ENCODE results near the gene FBXW2.

GRCh38 chr9:120780367-120780766 lies 12.8 kb downstream of the FBXW2 start:
- TF ChIP-seq ELF4 (IDR thresholded peaks at IDR 0.05): no peak
- TF ChIP-seq NFRKB (IDR thresholded peaks at IDR 0.05): no peak
- no peak for TF ChIP-seq FOXK2 (IDR thresholded peaks at IDR 0.05)
- no peak for TF ChIP-seq SUZ12 (IDR thresholded peaks at IDR 0.05)
- TF ChIP-seq FOXA1 (IDR thresholded peaks at IDR 0.05): no peak
- TF ChIP-seq SP1 (IDR thresholded peaks at IDR 0.05): no peak
- no peak for TF ChIP-seq ZNF384 (IDR thresholded peaks at IDR 0.05)
- TF ChIP-seq HDGF (IDR thresholded peaks at IDR 0.05; ENCODE audit: borderline replicate concordance): no peak
- no peak for TF ChIP-seq PKNOX1 (IDR thresholded peaks at IDR 0.05)
- TF ChIP-seq BHLHE40 (IDR thresholded peaks at IDR 0.05; ENCODE audit: borderline replicate concordance): no peak
- no peak for TF ChIP-seq CTBP1 (IDR thresholded peaks at IDR 0.05; ENCODE audit: borderline replicate concordance)
